Activated T-cell treated with anti-CD3 and anti-CD28 coated beads, Interleukin-2, amount 50 U/mL, for 48 hours (primary cell): ENCODE data around the gene FAM184B.

Experiments used
- DNase-seq, 2 experiments: peaks; one replicate each; pipeline ENCODE4 v3.0.0-alpha.2; 2020

FAM184B gene

DNA sequence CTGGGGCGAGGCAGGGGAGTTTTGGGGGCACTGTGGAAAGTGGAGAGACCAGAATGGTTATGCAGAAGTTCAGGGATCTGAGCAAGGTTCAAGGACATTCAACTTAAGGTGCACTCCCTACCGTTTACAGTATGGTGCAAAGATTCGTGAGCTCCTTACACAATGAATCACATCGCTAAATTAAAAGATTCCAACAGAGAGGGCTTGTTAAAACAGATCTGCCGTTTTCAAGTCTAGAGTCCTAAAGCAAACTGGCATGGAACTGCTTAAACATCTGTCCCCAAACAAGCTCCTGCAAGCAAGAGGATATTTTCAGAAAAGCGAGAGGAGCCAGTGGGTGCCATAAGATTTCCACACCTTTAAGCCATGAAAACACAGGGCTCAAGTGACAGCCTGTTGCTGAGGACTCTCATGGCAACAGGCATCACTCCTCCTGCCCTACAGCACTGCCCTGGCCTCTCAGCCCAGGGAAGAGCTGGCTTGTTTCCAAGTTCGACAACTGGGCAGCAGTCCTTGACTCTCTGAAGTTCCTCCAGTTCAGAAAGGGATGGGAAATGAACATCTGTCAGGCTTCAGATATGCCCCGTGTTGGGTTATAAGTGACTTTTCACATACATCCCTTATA, 10.0 kb downstream of the FAM184B start:
- no peak for DNase-seq

DNA sequence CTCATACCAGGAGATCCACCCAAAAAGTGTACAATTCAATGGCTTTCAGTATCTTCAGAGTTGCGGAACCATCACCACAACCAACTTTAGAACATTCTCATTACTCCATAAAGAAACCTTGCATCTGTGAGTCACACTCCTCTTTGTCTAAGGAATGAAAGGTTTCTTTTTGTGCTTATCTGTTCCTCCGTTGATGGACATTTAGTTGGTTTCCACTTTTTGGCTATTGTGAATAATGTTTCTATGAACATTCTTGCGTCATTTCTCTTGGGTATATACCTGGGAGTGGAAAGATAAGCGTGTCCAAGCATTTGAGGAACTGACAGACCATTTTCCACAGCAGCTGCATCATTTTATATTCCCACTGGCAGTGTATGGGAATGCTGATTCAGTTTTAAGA, 10.6 kb downstream of the FAM184B start:
- DNase-seq: no peak

DNA sequence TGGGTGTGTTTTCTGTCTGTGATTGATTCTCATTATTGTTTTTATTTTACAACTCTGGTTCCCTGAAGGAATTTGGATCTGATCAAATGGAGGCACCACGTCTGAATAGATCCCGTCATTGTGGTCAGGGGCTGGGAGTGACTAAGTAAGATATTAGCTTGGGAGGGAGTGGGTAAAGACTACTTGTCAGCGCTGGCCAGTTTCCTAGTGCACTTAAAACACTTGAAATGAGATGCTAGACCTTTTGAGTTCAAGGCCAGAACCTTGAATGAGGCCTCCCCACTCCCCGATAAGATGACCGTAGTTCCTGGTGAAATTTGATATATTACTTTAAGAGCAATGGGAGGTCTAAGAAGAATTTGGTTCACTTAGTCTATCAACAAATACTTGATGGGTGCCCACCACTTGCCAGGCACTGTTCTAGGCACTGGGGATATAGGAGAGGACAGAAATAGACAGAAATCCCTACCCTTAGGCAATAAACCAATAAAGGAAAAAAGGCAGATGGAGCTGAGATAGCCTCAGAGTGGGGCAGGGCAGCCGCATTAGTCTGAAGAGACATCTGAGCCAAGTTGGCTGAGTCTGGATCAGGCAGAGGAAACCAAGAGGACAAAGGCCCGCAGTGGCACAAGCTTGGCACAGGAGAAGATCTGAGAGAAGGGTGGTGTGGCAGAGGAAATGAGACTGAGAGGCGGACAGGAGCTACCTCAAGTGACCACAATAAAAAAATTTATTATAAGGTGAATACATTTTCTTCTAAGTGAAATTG, 11.8 kb downstream of the FAM184B start:
- DNase-seq: no peak

DNA sequence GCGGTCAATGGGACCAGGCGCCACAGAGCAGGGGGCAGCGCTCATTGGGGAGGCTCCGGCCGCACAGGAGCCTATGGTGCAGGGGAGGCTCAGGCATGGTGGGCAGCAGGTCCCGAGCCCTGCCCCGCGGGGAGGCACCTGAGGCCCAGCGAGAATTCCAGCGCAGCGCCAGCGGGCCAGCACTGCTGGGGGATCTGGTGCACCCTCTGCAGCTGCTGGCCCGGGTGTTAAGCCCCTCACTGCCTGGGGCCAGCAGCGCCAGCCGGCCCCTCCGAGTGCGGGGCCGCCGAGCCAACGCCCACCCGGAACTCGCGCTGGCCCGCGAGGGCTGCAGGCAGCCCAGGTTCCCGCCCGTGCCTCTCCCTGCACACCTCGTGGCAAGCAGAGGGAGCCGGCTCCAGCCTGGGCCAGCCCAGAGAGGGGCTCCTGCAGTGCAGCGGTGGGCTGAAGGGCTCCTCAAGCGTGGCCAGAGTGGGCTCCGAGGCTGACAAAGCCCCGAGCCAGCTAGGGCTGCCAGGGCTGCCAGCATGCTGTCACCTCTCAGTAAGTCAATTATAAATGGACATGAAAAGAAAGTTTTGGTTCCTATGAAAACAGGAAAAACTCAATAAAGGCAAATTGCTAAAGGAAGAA, 14.5 kb downstream of the FAM184B start:
- DNase-seq: no peak

DNA sequence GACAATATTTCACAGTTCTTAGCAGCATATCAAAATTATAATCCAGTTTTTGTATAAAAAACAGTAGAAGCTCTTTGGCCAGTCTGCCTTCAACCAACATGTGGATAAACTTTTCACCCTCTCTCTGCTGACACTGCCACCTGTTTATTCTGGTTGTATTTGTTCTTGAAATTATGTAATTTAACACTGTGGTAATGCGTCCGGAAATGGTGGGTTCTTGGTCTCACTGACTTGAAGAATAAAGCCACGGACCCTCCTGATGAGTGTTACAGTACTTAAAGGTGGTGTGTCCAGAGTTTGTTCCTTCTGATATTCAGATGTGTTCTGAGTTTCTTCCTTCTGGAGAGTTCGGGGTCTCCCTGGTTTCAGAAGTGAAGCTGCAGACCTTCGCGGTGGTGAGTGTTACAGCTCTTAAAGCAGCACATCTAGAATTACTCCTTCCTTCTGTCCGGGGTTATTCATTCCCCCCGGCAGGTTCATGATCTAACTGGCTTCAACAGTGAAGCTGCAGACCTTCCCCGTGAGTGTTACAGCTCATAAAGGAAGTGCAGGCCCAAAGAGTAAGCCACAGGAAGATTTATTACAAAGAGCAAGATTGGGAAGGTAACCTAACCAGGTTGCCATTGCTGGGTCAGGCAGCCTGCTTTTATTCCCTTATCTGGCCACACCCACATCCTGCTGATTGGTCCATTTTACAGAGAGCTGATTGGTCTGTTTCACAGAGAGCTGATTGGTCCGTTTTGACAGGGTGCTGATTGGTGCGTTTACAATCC, 15.7 kb downstream of the FAM184B start:
- DNase-seq: peak in 1 of 2 experiments; percentile 21

DNA sequence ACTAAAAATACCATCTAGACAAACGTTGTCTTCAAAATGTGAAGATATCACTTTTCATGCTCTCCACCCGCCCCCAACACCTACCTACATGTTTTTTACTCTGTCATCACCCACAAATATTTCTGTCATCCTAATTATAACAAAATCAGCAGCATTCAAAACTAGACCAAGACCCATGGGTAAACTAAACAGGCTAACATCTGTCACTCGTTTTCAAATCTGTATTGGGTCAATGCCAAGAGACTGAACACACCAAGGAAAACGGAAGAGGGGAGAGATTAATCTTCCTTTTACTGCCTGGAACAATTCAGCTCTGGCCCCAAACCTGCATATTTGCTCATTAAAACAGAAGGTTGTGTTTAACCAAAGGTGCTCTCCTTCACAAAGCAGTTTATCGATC, 17.5 kb downstream of the FAM184B start:
- no peak for DNase-seq

DNA sequence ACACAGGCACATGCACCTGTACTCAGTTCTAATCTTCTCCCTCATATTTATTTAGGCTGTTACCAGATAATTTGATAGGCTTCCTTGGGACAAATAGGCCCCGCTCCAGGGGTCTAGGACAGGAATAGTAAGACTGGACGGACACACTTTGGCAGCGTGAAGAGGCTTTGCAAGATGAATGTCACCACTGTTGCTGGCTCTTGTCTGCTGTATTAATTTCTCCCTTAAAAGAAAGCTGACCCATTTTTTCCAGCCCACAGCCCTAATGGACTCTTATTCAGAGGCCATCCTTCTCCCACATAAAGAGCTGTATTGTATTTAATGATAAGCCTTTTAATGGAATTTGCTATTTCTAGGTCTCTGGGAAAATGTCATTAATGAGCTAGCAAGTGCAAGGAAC, 18.0 kb downstream of the FAM184B start:
- no peak for DNase-seq

DNA sequence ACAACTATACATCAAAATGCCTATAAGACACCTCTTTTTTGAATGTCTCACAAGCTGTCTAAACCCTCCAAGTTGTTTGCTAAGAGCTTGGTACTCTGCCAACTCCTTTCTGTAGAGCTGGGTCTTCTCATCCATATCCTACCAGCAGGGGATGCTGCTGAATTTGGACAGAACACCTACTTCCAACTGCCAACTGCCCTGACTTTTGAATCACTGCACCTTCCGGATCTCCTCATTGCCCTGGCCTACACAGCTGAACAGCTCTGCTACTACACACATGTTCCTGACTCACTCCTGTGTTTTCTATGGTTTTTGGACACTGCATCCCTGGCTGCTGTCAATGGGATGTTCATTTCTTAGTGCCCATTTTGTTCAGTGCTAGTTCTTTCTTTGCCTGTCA, 18.7 kb downstream of the FAM184B start:
- no peak for DNase-seq

DNA sequence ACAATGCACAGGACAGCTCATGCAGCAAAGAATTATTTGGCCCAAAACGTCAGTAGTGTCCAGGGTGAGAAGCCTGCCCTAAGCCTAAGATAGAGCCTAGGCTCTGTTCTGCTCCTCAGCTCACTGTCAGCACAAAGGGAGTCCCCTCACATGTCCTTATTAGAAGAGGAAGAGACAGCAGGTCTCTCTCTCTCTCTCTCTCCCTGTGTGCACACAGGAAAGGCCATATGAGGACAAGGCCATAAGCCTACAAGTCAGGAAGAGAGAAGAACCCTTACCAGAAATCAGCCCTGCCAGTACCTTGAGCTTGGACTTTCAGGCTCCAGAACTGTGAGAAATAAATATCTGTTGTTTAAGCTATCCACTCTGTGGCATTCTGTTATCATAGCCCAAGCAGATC, 20.4 kb downstream of the FAM184B start:
- no peak for DNase-seq

DNA sequence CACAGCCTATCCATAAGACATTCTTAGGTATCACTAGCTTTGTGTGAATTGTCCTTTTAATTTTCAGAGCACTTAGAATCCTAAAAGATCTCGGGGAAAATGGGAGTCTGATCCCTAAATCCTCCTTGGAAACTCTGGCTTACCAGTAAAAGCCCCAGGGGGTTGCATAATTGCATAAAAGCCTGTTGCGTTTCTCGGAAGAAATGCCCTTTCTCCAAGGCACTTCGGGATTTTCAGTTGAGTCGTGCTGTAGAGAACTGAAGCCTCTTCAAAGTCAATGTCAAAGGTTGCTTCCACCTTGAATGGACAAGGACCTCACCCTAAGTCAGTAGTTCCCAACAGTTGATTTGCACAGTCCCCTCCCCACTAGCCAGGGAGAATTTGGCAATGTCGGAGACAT, 20.8 kb downstream of the FAM184B start:
- DNase-seq: no peak

DNA sequence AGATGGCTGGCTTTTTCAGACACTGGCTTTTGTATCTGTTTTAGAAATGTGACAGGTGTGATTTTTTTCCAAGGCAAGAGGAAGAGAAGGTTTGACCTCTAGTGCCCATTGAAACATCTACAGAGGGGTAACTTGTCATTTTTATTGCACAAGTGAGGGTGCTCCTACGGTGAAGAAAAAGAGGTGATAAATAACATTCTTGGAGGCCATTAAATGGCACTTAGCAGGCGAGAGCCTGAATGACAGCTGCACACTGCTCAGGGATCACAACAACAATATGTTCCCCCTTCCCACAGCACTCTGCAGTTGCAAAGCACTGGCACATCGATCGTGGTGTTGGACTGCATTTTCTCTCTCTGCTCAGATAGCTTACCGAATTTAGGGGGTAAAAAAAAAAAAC, 22.9 kb downstream of the FAM184B start:
- no peak for DNase-seq

DNA sequence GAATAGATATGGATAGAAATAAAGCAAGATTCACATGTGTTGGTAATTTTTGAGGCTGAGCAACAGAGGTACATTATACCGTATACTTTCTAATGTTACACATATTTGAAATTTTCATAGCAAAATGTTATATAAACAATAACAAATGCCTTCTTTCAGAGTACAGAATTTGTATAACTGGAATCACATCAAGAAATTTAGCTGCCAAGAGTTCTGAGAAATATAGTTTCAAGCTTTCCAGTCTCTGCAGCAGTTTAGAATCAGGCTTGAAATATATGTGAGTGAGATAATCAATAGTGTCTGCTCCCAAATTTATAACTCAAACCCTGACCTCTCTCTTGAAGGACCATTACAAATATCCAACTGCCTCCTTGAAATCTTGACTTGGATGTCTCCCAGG, 23.8 kb downstream of the FAM184B start:
- no peak for DNase-seq

DNA sequence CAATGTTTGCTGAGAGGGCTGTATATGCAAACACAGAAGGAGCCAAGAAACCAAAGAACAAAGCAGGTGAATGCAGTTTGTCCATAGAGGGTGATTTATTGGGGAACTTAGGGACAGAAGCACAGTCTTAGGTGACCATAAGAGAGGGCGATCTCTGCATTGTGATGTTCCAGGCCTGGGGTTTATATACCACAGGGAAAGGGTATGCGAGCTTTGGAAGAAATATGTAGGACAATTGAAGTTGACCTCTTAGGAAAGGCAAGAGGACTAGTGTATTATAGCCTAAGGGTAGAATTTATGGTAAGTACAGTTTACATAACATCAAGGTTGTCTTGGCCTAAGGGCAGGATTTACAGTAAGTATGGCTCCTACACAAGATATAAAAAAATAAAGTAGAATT, 27.8 kb downstream of the FAM184B start:
- DNase-seq: no peak

DNA sequence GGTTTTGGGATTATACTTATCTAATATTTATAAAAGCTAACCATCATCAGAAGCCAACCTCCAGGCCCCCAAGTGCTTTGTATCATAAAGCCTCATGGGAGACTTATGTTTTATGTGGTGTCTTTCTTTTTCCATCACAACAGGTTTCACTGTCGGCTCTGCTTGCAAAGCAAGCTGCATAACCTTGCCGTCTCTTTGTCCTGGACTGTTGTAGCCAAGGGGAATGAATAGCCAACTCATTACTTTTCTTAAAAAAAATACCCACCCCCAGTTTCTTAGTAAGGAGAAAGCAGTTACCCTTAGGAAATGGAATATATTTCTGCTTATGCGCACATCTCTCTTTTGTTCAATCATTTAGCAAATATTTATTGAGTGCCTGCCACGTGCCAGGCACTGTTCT, 40.7 kb downstream of the FAM184B start:
- no peak for DNase-seq

DNA sequence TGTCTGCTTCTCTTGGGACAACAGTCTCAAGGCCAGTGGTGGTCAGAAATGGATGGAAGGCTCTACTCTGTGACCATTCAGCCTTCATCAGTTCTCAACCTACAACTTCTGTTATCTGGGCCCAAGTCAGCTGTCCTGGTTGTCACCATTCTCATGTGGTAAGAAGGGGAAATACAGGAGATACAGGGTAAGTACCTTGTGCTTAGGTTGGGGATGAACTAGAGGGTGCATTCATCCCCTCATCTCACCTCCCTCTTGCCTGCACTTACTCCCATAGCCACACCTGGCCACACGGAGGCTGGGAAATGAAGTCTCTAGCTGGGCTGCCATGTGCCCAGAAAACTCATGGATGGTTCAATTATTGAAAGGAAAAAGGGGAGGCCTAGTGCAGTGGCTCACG, 44.9 kb downstream of the FAM184B start:
- no peak for DNase-seq

DNA sequence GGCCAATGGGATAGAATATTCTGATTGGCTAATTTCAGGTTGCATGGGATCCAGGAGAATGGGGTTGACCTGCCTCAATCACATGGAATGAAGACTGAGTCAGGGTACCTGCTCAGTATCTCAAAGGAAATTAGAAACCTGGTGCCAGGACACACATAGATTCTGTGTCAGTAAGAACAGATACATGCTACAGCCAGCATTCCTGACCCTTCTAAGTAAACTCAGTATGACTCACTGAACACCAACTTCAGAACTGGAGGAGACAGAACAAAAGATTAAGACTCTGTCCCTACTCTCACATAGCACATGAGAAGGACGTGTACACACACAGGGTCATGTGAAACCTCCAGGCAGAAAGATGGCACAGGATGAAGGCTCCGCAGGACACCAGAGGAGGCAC, 54.5 kb downstream of the FAM184B start:
- DNase-seq: no peak

DNA sequence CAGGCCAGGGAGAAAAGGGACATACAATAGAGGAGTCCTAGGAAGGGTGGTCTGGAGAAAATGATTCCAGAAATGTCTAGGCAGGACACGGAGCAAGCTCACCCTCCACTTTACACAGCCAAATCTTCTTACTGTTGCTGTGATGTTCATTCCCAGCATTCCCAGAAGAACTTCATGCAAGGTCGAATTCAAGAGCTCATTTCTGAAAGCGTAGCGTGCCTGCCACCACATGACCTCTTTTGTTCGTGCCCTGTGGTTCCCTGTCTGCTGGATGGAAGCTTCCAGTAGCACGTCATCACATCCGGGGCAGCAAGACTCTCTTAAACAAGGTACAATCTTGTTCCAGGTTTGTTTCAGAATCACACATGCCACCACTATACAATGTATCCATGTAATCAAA, 57.8 kb downstream of the FAM184B start:
- DNase-seq: no peak

DNA sequence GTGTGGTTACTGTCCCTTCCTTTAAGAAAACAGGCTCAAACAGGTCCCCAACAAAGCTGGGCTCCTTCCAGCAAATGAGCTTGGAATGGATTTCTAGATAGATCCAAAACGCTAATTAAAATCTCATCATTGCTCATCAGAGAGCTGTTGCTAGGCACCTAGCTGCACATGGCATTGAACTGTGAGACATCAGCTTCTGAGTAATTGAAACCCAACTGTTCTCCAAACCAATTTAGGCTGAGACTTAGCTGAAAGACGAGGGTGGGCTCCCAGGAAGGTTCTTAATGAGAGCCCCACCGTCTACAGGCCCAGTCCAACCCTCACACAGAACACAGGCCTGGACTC, 59.1 kb downstream of the FAM184B start:
- no peak for DNase-seq

DNA sequence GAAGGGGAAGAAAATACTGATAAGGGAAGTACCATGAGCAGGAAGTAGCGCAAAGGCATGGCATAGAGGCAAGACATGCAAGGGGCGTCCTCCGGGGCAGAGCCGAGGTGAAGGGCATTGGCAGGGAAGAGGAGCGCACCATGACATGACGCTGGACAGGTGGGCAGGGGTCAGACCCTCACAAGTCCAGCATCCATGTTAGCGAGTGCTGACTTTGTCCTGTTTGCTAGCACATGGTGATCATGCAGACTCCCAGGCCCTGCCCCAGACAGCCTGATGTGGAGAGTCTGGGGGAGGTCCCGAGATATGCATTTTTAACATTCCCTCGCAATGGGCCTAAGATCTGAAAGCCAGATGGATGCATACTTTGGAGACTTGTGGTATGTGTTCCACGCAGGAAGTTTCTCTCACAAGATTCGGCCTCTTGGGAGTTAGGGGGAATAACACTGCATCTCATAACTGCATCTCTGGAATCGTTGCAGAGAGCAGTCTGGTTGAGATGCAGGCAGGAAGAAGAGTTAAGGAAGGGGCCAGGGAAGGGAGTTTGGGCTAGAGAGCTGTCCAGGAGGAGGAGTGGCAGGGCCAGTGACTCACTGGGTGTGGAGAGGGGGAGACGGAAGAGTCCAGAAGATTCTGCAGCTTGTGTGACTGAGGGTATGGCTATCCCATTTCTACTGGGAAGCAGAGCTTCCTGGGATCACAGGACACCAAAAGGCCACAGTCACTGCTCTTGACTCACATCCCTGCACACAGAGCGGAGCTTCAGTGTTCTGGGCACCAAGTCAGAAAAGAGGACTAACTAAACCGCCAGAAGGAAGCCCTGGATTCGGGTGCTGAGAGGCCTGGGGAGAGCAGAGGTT, 59.7 kb downstream of the FAM184B start:
- no peak for DNase-seq

DNA sequence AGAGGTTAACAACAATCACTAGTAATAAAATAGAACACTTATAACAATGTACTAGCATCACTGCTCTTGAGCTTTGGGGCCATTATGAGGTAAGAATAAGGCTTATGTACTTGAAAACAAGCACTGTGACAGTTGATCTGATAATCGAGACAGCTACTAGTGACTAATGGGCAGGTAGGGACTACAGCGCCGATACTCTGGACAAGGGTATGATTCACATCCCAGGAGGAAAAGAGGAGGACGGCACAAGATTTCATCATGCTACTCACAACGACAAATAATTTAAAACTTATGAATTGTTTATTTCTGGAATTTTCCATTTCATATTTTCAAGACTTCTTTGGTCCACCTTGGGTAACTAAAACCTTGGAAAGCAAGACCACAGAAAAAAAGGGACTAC, 62.3 kb downstream of the FAM184B start:
- DNase-seq: no peak

DNA sequence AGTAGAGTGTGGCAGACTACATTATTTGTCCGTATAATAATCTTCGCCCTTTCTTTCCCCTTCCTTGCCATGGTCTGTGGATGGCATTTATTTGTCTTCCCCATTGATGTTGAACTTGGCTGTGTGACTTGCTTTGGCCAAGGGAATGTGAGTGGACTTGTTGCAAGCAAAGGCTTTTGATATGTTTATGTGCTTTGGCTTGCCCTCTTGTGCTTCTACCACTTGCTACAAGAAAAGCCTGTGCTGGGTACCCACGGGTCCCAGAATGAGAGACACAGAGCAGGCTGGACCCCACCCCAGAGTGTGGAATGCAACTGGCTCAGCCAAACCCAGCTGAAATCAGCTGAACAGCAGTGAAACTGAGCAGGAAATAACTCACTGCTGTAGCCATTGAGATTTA, 63.0 kb downstream of the FAM184B start:
- no peak for DNase-seq

DNA sequence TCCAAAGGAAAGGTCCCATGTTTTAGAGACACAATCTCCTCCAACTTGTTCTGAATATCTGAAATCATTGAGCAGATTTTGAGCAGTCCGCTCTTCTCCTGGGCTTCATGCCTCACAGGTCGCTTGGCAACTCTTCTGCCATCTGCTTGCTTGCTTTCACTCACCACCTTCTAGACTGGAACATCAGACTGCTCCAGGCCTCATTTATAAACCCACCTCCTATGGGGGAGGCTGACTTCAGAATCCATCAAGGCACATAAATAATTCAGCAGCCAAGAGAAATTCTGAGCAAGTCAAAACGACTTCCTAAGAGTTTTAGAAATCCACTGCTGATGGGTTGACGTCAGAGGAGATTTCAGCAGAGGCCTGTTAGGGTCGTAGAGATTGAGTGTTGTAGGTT, 64.1 kb downstream of the FAM184B start:
- no peak for DNase-seq

DNA sequence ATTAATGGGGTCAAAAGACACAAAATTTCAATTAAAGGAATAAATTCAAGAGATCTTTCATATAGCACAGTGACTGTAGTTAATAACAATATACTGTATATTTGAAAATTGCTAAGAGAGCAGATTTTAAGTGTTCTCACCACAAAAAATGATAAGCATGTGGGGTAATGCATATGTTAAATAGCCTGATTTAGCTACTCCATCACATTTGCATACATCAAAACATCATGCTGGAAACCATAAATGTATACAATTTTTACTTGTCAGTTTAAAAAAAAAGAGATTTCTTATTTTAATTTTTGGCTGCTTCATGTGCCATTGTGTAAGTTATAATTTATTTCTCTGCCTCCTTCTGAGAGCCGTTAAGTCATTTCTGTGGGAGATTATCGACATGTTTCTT, 65.9 kb downstream of the FAM184B start:
- DNase-seq: no peak
